ENCODE results near the gene CCDC17.

GRCh38 chr1:45667321-45668111, 43.7 kb upstream of the CCDC17 start:
- no peak for TF ChIP-seq GATA3 (IDR thresholded peaks at IDR 0.05; ENCODE audit: low read depth, low read length)
- TF ChIP-seq GATA2 (IDR thresholded peaks at IDR 0.05; ENCODE audit: low read depth, low read length), result no peak
